CD4-positive, CD25-positive, alpha-beta regulatory T cell (primary cell): Measurements from ENCODE around the gene LUM. TPM values are rescaled to one million over a fixed set of nuclear protein-coding genes. Genes with fewer than 3 reads are reported as not detected.

Experiments used
- ATAC-seq, 2 donors: fragments of 150-1000 bp; cut with Tn5 transposase; one replicate each; pipeline ENCODE4 v1.10.0; 2021; ENCODE audit warnings: low read depth in 2 of 2, moderate number of reproducible peaks in 2 of 2, moderate library complexity in 1 of 2
- DNase-seq, 3 donors: peaks; one replicate each; pipeline versions ENCODE4 v3.0.0 to v3.0.0-alpha.2; 2012 to 2022; ENCODE audit warnings: mixed read lengths in 1 of 3
- H3K27ac ChIP-seq: one replicate; pipeline ENCODE4 v1.7.0; 2013; ENCODE audit warnings: mild to moderate bottlenecking, low read length; ENCODE audit not compliant: insufficient read depth, poor library complexity, severe bottlenecking
- H3K27me3 ChIP-seq: one replicate; pipeline ENCODE4 v1.7.0; 2013; ENCODE audit warnings: low read length; ENCODE audit not compliant: control insufficient read depth, insufficient read depth
- H3K36me3 ChIP-seq: one replicate; pipeline ENCODE4 v1.7.0; 2013; ENCODE audit warnings: mild to moderate bottlenecking, low read length, moderate library complexity; ENCODE audit not compliant: control insufficient read depth, insufficient read depth
- H3K4me1 ChIP-seq: 2 replicates; pipeline ENCODE4 v1.7.0; 2013; ENCODE audit warnings: mild to moderate bottlenecking, low read length; ENCODE audit not compliant: insufficient read depth, control insufficient read depth, poor library complexity, severe bottlenecking
- H3K4me3 ChIP-seq: one replicate; pipeline ENCODE4 v1.7.0; 2013; ENCODE audit warnings: low read depth, mild to moderate bottlenecking, low read length, moderate library complexity
- H3K9me3 ChIP-seq, 2 experiments: 1 replicate in 1 of 2; 2 replicates in 1 of 2; pipeline ENCODE4 v1.7.0; 2013; ENCODE audit warnings: low read length in 2 of 2, mild to moderate bottlenecking in 1 of 2, moderate library complexity in 1 of 2; ENCODE audit not compliant: control insufficient read depth in 2 of 2
- H3K27ac Mint-ChIP-seq, 3 donors: one replicate each; pipeline ENCODE4 v1.8.0; 2020 to 2022; ENCODE audit warnings: mild to moderate bottlenecking in 3 of 3, mixed read lengths in 3 of 3, moderate library complexity in 2 of 3
- H3K27me3 Mint-ChIP-seq: one replicate; pipeline ENCODE4 v1.8.0; 2022; ENCODE audit warnings: mild to moderate bottlenecking, mixed read lengths
- H3K36me3 Mint-ChIP-seq: one replicate; pipeline ENCODE4 v1.8.0; 2020; ENCODE audit warnings: mixed read lengths
- H3K4me1 Mint-ChIP-seq, 4 donors: one replicate each; pipeline ENCODE4 v1.8.0; 2020 to 2022; ENCODE audit warnings: mixed read lengths in 4 of 4, mild to moderate bottlenecking in 1 of 4
- H3K4me3 Mint-ChIP-seq, 4 donors: one replicate each; pipeline ENCODE4 v1.8.0; 2020 to 2022; ENCODE audit warnings: mild to moderate bottlenecking in 4 of 4, mixed read lengths in 4 of 4, moderate library complexity in 3 of 4
- H3K9me3 Mint-ChIP-seq, 7 donors: one replicate each; pipeline ENCODE4 v1.8.0; 2020 to 2022; ENCODE audit warnings: mixed read lengths in 7 of 7, mild to moderate bottlenecking in 3 of 7, moderate library complexity in 2 of 7
- polyA plus RNA-seq, 4 donors: library from polyadenylated mRNA; unstranded; fragments of 300-500 nt; fragmentation: Illumina TruSeq; gene quantifications; one replicate each; pipeline ENCODE4 v1.2.3, GENCODE V29; 2021
- total RNA-seq: library from RNA; stranded (reverse); gene quantifications from one replicate; pipeline ENCODE4 v1.2.3, GENCODE V29; 2022

The LUM gene, protein sequence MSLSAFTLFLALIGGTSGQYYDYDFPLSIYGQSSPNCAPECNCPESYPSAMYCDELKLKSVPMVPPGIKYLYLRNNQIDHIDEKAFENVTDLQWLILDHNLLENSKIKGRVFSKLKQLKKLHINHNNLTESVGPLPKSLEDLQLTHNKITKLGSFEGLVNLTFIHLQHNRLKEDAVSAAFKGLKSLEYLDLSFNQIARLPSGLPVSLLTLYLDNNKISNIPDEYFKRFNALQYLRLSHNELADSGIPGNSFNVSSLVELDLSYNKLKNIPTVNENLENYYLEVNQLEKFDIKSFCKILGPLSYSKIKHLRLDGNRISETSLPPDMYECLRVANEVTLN
- total RNA-seq (not detected), polyA plus RNA-seq (not detected)

DNA sequence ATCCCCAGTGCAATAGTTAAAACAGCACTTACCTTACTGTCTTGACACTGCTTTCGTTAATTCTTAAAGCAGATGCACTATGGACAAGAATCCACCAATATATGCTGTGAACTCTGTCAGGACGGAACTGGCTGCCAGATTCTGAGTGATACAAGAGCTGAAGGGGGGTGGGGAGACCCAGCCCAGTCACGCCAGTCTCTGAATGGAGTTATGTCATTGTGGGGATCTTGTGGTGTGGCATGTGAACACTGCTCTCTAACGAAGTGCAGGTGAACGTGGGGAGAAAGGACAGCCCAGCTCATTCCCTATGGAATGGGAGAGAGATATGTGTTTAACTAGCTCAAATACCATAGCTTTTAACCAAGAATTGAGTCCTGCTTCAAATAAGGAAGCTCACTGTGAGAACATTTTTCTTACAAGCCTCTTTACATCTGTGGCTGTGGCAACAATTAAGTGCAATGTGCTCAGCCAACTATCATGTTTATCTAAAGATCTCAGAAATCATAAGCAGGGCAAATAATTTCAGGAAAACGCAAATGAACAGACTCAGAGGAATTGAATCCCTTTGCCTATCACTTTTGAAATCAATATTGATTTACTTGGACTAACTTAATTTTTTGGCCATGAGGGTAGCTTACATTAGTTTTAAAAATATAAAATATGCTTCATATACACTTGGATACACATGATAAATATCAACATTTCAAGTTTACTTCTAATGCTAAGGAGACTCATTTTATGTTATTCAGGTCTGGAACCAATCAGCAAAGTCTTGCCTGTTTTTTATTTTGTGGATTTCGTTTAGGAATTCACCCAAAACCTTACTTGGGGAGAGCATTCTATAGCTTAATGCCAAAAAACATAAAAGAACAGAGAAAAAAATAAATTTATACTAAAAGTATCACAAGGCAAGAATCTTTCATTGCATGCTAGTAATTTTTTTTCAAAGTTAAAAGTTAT lies at the start of gene LUM:
LUM (minus strand) TSS at position 129 of the 960 bp plus-strand sequence. CDS start 2,515 bp downstream, outside the sequence.
- Mint-ChIP-seq H3K4me1 (no peaks in the 10 kb centered on the region), H3K9me3 (no peaks in the 10 kb centered on the region), H3K27me3 (peaks cover 4% of the 10 kb centered on the region), H3K27ac (no peak within 1 kb of the TSS), H3K4me3 (no peak within 1 kb of the TSS), H3K36me3 (no peaks in the 10 kb centered on the region)
- ATAC-seq = no peak
- Histone ChIP-seq H3K9me3 (no peaks in the 10 kb centered on the region), H3K27ac (no peak within 1 kb of the TSS), H3K36me3 (no peaks in the 10 kb centered on the region), H3K27me3 (no peaks in the 10 kb centered on the region), H3K4me3 (no peak within 1 kb of the TSS), H3K4me1 (no peaks in the 10 kb centered on the region)
- no peak for DNase-seq

GRCh38 chr12:91161009-91161408 lies 49.7 kb upstream of the LUM start:
- DNase-seq (no peak), ATAC-seq (no peak)
- Mint-ChIP-seq H3K4me3 (no peak overlapping the region), H3K9me3 (peaks cover 0 to 1% (median 0%) of the 10 kb centered on the region in 7 donors), H3K36me3 (no peaks in the 10 kb centered on the region), H3K4me1 (no peaks in the 10 kb centered on the region), H3K27me3 (no peaks in the 10 kb centered on the region), H3K27ac (peak overlapping the region in 1 of 3 donors; percentile 49)
- H3K4me1 ChIP-seq = no peaks in the 10 kb centered on the region
- H3K4me3 ChIP-seq = no peak overlapping the region
- H3K27ac ChIP-seq = no peak overlapping the region
- no peaks in the 10 kb centered on the region for H3K27me3 ChIP-seq
- no peaks in the 10 kb centered on the region for H3K9me3 ChIP-seq
- no peaks in the 10 kb centered on the region for H3K36me3 ChIP-seq

DNA sequence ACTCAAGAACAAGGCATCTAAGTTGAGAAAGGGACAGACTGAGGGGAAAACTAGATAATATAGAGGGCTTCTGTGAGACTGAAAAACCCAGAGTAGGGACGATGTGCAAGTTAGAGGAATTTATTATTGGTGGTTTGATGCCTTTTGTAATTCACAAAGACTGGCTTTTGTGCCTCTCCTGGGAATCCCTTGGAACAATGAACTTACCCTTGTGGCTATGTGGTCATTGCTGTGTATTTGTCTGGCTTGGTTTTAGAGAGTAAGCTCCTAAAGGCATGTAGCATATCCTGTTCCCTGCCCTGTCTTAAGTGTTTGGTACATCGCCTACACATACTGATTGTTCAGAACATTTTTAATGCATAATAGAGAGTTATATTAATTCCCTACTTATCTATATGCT lies 44.7 kb upstream of the LUM start:
- no peak for DNase-seq
- no peaks in the 10 kb centered on the region for H3K36me3 ChIP-seq
- no peaks in the 10 kb centered on the region for H3K27me3 Mint-ChIP-seq
- no peaks in the 10 kb centered on the region for H3K4me1 ChIP-seq
- no peaks in the 10 kb centered on the region for H3K27me3 ChIP-seq
- no peak overlapping the region for H3K4me3 ChIP-seq
- no peak overlapping the region for H3K27ac ChIP-seq
- no peak overlapping the region for H3K4me3 Mint-ChIP-seq
- H3K4me1 Mint-ChIP-seq = no peaks in the 10 kb centered on the region
- no peak overlapping the region for H3K27ac Mint-ChIP-seq
- no peaks in the 10 kb centered on the region for H3K9me3 ChIP-seq
- peak in 1 of 2 donors; percentile 20 for ATAC-seq
- peaks cover 0 to 1% (median 0%) of the 10 kb centered on the region in 7 donors for H3K9me3 Mint-ChIP-seq
- H3K36me3 Mint-ChIP-seq = no peaks in the 10 kb centered on the region

DNA sequence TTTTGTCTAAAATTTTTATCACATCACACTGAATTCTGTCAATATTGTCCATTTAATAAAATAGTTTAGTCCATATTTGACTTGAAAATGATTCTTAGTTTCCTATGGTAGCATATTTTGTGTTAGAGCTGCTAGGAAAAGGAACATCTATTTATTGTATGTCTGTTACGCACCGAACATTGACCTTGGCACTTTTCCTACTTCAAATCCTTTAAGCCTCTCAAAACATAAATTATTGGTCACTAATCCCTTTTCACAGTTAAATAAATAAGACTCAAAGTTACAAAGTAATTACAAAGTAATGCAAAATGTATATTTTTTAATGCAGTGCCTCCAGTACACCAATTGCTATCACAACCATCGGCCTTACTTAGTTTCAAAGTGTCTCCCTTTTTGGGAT lies 42.8 kb upstream of the LUM start:
- no peak overlapping the region for H3K4me3 Mint-ChIP-seq
- ATAC-seq (no peak), DNase-seq (no peak)
- Histone ChIP-seq H3K27ac (no peak overlapping the region), H3K27me3 (no peaks in the 10 kb centered on the region), H3K9me3 (no peaks in the 10 kb centered on the region), H3K4me3 (no peak overlapping the region), H3K4me1 (no peaks in the 10 kb centered on the region), H3K36me3 (no peaks in the 10 kb centered on the region)
- no peaks in the 10 kb centered on the region for H3K36me3 Mint-ChIP-seq
- H3K27me3 Mint-ChIP-seq = no peaks in the 10 kb centered on the region
- no peak overlapping the region for H3K27ac Mint-ChIP-seq
- peaks cover 0 to 3% (median 0%) of the 10 kb centered on the region in 7 donors for H3K9me3 Mint-ChIP-seq
- no peaks in the 10 kb centered on the region for H3K4me1 Mint-ChIP-seq

- no peak overlapping the region for H3K27ac Mint-ChIP-seq
- Histone ChIP-seq H3K4me3 (no peak overlapping the region), H3K27ac (no peak overlapping the region), H3K27me3 (no peaks in the 10 kb centered on the region), H3K9me3 (no peaks in the 10 kb centered on the region), H3K4me1 (no peaks in the 10 kb centered on the region), H3K36me3 (no peaks in the 10 kb centered on the region)
- peaks cover 0 to 5% (median 0%) of the 10 kb centered on the region in 7 donors for H3K9me3 Mint-ChIP-seq
- no peaks in the 10 kb centered on the region for H3K27me3 Mint-ChIP-seq
- no peak overlapping the region for H3K4me3 Mint-ChIP-seq
- no peaks in the 10 kb centered on the region for H3K4me1 Mint-ChIP-seq
- H3K36me3 Mint-ChIP-seq = no peaks in the 10 kb centered on the region
- no peak for DNase-seq
- no peak for ATAC-seq
Measured at GRCh38 chr12:91144053-91144452, 32.8 kb upstream of the LUM start.

- Mint-ChIP-seq H3K4me1 (no peaks in the 10 kb centered on the region), H3K9me3 (peaks cover 0 to 7% (median 0%) of the 10 kb centered on the region in 7 donors), H3K27me3 (no peaks in the 10 kb centered on the region)
Measured at GRCh38 chr12:91143206-91143605, 31.9 kb upstream of the LUM start.

GRCh38 chr12:91142221-91142631 lies 30.9 kb upstream of the LUM start:
- Mint-ChIP-seq H3K27ac (no peak overlapping the region), H3K4me1 (no peaks in the 10 kb centered on the region), H3K27me3 (no peaks in the 10 kb centered on the region), H3K4me3 (no peak overlapping the region), H3K9me3 (peaks cover 0 to 7% (median 0%) of the 10 kb centered on the region in 7 donors), H3K36me3 (no peaks in the 10 kb centered on the region)
- Histone ChIP-seq H3K36me3 (no peaks in the 10 kb centered on the region), H3K9me3 (no peaks in the 10 kb centered on the region), H3K27me3 (no peaks in the 10 kb centered on the region), H3K4me3 (no peak overlapping the region), H3K4me1 (no peaks in the 10 kb centered on the region), H3K27ac (no peak overlapping the region)
- DNase-seq (no peak), ATAC-seq (no peak)

More at GRCh38 chr12:91143206-91143605, 31.9 kb upstream of the LUM start:
- Histone ChIP-seq H3K27ac (no peak overlapping the region), H3K27me3 (no peaks in the 10 kb centered on the region), H3K36me3 (no peaks in the 10 kb centered on the region), H3K9me3 (no peaks in the 10 kb centered on the region), H3K4me1 (no peaks in the 10 kb centered on the region), H3K4me3 (no peak overlapping the region)
- H3K27ac Mint-ChIP-seq = no peak overlapping the region
- H3K36me3 Mint-ChIP-seq = no peaks in the 10 kb centered on the region
- ATAC-seq = no peak
- DNase-seq = no peak
- H3K4me3 Mint-ChIP-seq = no peak overlapping the region
